HCEC 1CT (cell line): ENCODE results near the gene PDE6D.
A peak's percentile ranks its signal among the peaks of the same experiment; 100 is the strongest.

Source experiments
- DNase-seq: peaks from one replicate; pipeline ENCODE4 v3.0.0-alpha.2; 2017

Gene PDE6D

GRCh38 chr2:231706731-231707624 is 74.1 kb downstream of the PDE6D start:
- DNase-seq, result peak; percentile 98

GRCh38 chr2:231704017-231704416 is 77.1 kb downstream of the PDE6D start:
- no peak for DNase-seq

- DNase-seq, result no peak
Observed at GRCh38 chr2:231701456-231702373, 79.4 kb downstream of the PDE6D start.

GRCh38 chr2:231699006-231699405 is 82.1 kb downstream of the PDE6D start:
- DNase-seq, result no peak

GRCh38 chr2:231696004-231696367 is 85.1 kb downstream of the PDE6D start:
- peak; percentile 83 for DNase-seq

GRCh38 chr2:231693956-231694355 is 87.1 kb downstream of the PDE6D start:
- DNase-seq, result no peak

- DNase-seq, result no peak
Observed at GRCh38 chr2:231692847-231693246, 88.2 kb downstream of the PDE6D start.

GRCh38 chr2:231691251-231691772 is 89.8 kb downstream of the PDE6D start:
- DNase-seq, result no peak

GRCh38 chr2:231689124-231689893 is 91.8 kb downstream of the PDE6D start:
- no peak for DNase-seq

- no peak for DNase-seq
Observed at GRCh38 chr2:231688719-231689118, 92.4 kb downstream of the PDE6D start.

GRCh38 chr2:231687961-231688360 is 93.1 kb downstream of the PDE6D start:
- DNase-seq, result no peak

GRCh38 chr2:231687133-231687852 is 93.8 kb downstream of the PDE6D start:
- DNase-seq, result peak; percentile 26

GRCh38 chr2:231686192-231687100 is 94.6 kb downstream of the PDE6D start:
- DNase-seq, result no peak

- DNase-seq, result no peak
Observed at GRCh38 chr2:231685349-231686191, 95.5 kb downstream of the PDE6D start.

- no peak for DNase-seq
Observed at GRCh38 chr2:231684314-231685223, 96.5 kb downstream of the PDE6D start.

- no peak for DNase-seq
Observed at GRCh38 chr2:231683292-231684235, 97.5 kb downstream of the PDE6D start.

GRCh38 chr2:231682603-231683291 is 98.3 kb downstream of the PDE6D start:
- no peak for DNase-seq
